A549 treated with GW870086 at 1 μM for 4 hours (cell line): ENCODE measurements around the gene CARTPT. TPM values are rescaled to one million over a fixed set of nuclear protein-coding genes. Genes with fewer than 3 reads are reported as not detected.

Source experiments
- total RNA-seq: library from RNA; stranded (reverse); fragments of 200-300 nt; extraction: Qiagen RNA extraction; gene quantifications from 5 replicates; pipeline ENCODE4 v1.2.3, GENCODE V29; 2022; ENCODE audit warnings: low read depth

Gene CARTPT
- not detected in 5 replicates for total RNA-seq

DNA sequence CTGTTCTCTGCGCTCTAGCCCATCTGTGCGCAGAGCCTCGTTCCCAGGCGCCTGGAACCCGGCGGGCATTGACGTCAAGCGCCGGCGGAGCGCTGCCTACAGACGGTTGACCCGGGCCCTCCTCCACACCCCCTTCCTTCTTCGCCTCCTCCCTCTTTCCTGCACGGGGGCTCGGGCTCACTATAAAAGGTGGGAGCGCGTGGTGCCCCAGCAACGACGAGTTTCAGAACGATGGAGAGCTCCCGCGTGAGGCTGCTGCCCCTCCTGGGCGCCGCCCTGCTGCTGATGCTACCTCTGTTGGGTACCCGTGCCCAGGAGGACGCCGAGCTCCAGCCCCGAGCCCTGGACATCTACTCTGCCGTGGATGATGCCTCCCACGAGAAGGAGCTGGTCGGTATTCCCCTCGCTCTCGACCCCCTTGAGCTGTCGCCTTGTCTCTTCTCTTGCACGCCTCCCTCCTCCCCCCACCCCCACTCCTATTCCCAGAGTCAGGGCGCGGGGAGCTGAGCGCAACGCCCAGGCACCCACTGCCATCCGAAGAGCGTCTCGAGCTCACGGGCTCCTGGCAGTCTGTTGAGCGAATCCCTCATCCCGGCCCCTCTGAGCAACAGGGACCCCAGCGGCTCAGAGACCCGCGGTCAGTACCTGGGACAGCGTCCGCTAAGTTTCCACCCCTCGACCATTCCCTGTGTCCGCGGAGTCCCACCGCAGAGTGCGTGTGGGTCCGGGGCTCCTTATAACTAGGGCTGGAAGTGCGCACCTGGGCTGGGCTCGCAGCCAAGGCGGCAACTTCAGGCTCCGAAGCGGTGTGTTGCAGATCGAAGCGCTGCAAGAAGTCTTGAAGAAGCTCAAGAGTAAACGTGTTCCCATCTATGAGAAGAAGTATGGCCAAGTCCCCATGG, at the start of gene CARTPT:
Gene CARTPT (plus strand): TSS at position 213 of the 902 bp plus-strand sequence. CDS start 19 bp downstream, at position 232.

Other genes starting within 250 kb of the CARTPT start
- 36.8 to 45.3 TPM (median 40.9 TPM) in 5 replicates for gene MCCC2, start 131.9 kb upstream of the CARTPT start, total RNA-seq